Measurements from ENCODE around the gene STK32C.

The STK32C gene

GRCh38 chr10:132182591-132182990 lies 125.2 kb downstream of the STK32C start:
- no peak for DNase-seq (ENCODE audit: low spot score)

GRCh38 chr10:132181691-132182425 lies 125.9 kb downstream of the STK32C start:
- no peak for DNase-seq (ENCODE audit: low spot score)

- DNase-seq (ENCODE audit: low spot score), result no peak
Measured at GRCh38 chr10:132180736-132181135, 127.0 kb downstream of the STK32C start.

- no peak for DNase-seq (ENCODE audit: low spot score)
Measured at GRCh38 chr10:132179551-132180392, 128.0 kb downstream of the STK32C start.

- DNase-seq (ENCODE audit: low spot score), result no peak
Measured at GRCh38 chr10:132178672-132179545, 128.8 kb downstream of the STK32C start.

- no peak for DNase-seq (ENCODE audit: low spot score)
Measured at GRCh38 chr10:132178046-132178445, 129.7 kb downstream of the STK32C start.

- no peak for DNase-seq (ENCODE audit: low spot score)
Measured at GRCh38 chr10:132176623-132177500, 130.9 kb downstream of the STK32C start.

GRCh38 chr10:132175907-132176581 lies 131.7 kb downstream of the STK32C start:
- no peak for DNase-seq (ENCODE audit: low spot score)

- DNase-seq (ENCODE audit: low spot score), result no peak
Measured at GRCh38 chr10:132175408-132175807, 132.3 kb downstream of the STK32C start.

GRCh38 chr10:132174237-132174636 lies 133.5 kb downstream of the STK32C start:
- no peak for DNase-seq (ENCODE audit: low spot score)

- no peak for DNase-seq (ENCODE audit: low spot score)
Measured at GRCh38 chr10:132173185-132173584, 134.6 kb downstream of the STK32C start.

- no peak for DNase-seq (ENCODE audit: low spot score)
Measured at GRCh38 chr10:132172091-132173066, 135.4 kb downstream of the STK32C start.

- DNase-seq (ENCODE audit: low spot score), result no peak
Measured at GRCh38 chr10:132170561-132171361, 137.0 kb downstream of the STK32C start.

GRCh38 chr10:132169766-132170560 lies 137.8 kb downstream of the STK32C start:
- no peak for DNase-seq (ENCODE audit: low spot score)

GRCh38 chr10:132169031-132169765 lies 138.6 kb downstream of the STK32C start:
- DNase-seq (ENCODE audit: low spot score), result no peak

GRCh38 chr10:132168571-132169030 lies 139.1 kb downstream of the STK32C start:
- DNase-seq (ENCODE audit: low spot score), result no peak

GRCh38 chr10:132167976-132168375 lies 139.8 kb downstream of the STK32C start:
- DNase-seq (ENCODE audit: low spot score), result no peak
